NOMO-1 treated with dmso at 0.1 percent for 144 hours (cell line): ENCODE measurements around the gene LCN12.

Source experiments
- DNase-seq: peaks from one replicate; lab custom pipeline; 2025; ENCODE audit not compliant: unreplicated experiment; lab: John Stamatoyannopoulos, UW

LCN12 gene

GRCh38 chr9:136944519-136945332 lies 7.3 kb upstream of the LCN12 start, which contains the start of the genes C8G and FBXW5:
TSS of gene C8G (plus strand) at chr9:136945243. CDS start at chr9:136945321, 78 bp downstream.
TSS of gene FBXW5 (minus strand) at chr9:136944738. CDS start at chr9:136944083, 655 bp downstream.
- peak; percentile 98 for DNase-seq

- DNase-seq = no peak
Observed at GRCh38 chr9:136945333-136946227, 6.5 kb upstream of the LCN12 start.

- DNase-seq = no peak
Observed at GRCh38 chr9:136946228-136947027, 5.6 kb upstream of the LCN12 start.

- no peak for DNase-seq
Observed at GRCh38 chr9:136947028-136947891, 4.8 kb upstream of the LCN12 start.

GRCh38 chr9:136947955-136948510 lies 4.0 kb upstream of the LCN12 start:
- DNase-seq = peak; percentile 2

- no peak for DNase-seq
Observed at GRCh38 chr9:136949239-136949816, 2.7 kb upstream of the LCN12 start.

GRCh38 chr9:136949817-136950655 lies 2.0 kb upstream of the LCN12 start:
- peak; percentile 97 for DNase-seq

- no peak for DNase-seq
Observed at GRCh38 chr9:136950656-136951276, 1.3 kb upstream of the LCN12 start.

GRCh38 chr9:136952321-136952850 lies 313 bp downstream of the LCN12 start:
- no peak for DNase-seq

- no peak for DNase-seq
Observed at GRCh38 chr9:136952876-136953770, 1.1 kb downstream of the LCN12 start.

- DNase-seq = no peak
Observed at GRCh38 chr9:136953771-136954269, 1.7 kb downstream of the LCN12 start.

- DNase-seq = no peak
Observed at GRCh38 chr9:136954270-136955083, 2.4 kb downstream of the LCN12 start.

- DNase-seq = no peak
Observed at GRCh38 chr9:136955202-136955942, 3.3 kb downstream of the LCN12 start.

GRCh38 chr9:136955943-136956335 lies 3.9 kb downstream of the LCN12 start:
- DNase-seq = no peak

- DNase-seq = no peak
Observed at GRCh38 chr9:136956604-136957003, 4.5 kb downstream of the LCN12 start.
